SH-SY5Y (cell line): ENCODE measurements around the gene PCDHGB5.

ENCODE experiments used
- GATA2 ChIP-seq: IDR thresholded peaks from 2 replicates; pipeline ENCODE4 v1.6.1; 2011; ENCODE audit warnings: mild to moderate bottlenecking, low read depth, low read length
- GATA3 ChIP-seq: IDR thresholded peaks from 2 replicates; pipeline ENCODE4 v1.6.1; 2011; ENCODE audit warnings: low read depth, mild to moderate bottlenecking, low read length, moderate library complexity

DNA sequence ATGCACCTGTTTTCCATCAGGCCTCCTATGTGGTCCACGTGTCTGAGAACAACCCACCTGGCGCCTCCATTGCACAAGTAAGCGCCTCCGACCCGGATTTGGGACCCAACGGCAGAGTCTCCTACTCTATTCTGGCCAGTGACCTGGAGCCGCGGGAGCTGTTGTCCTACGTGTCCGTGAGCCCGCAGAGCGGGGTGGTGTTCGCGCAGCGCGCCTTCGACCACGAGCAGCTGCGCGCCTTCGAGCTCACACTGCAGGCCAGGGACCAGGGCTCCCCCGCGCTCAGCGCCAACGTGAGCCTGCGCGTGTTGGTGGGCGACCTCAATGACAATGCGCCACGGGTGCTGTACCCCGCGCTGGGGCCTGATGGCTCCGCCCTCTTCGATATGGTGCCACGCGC is 46.2 kb upstream of the PCDHGB5 start:
- TF ChIP-seq GATA2 = no peak
- no peak for TF ChIP-seq GATA3
